ENCODE measurements around the gene TMX3.

DNA sequence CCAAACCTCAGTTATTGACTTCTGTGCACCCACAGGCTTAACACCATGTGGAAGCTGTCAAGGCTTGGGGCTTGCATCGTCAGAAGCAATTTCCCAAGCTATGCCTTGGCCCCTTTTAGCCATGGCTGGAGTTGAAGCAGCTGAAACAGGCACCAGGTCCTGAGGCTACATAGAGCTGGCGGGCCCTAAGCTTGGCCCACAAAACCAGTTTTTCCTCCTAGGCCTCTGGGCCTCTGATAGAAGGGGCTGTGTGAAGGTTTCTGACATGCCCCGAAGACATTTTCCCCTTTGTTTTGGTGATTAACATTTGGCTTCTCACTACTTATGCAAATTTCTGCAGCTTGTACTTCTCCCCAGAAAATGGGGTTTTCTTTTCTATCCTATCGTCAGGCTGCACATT, 9.1 kb upstream of the TMX3 start:
- no peak for TF ChIP-seq TAF1 (IDR thresholded peaks at IDR 0.05; ENCODE audit: borderline replicate concordance, low read depth, low read length)
- no peak for TF ChIP-seq POLR2A (IDR thresholded peaks at IDR 0.05; ENCODE audit: low read depth, low read length)

Data from GM12892 (cell line).